T-helper 1 cell treated with Interleukin-12 subunit alpha and Interleukin-12 subunit beta and Interleukin-4 antibody, amounts not matched to agents 30 ng/mL and 1 ng/mL, for 36 hours (primary cell): Measurements from ENCODE around the gene TTLL11. TPM values are rescaled to one million over a fixed set of nuclear protein-coding genes. Genes with fewer than 3 reads are reported as not detected.
"Not testable (repeated sequence)": the region's sequence is repeated elsewhere in the genome, so short reads cannot be mapped to it uniquely, and the experiment has no call there.

Experiments used
- intact Hi-C: fragments of 100-400 bp; cut with micrococcal nuclease; formaldehyde crosslinking; loops from one replicate; pipeline ENCODE4 v1.15.1; 2024
- total RNA-seq: library from RNA; stranded (reverse); gene quantifications from 2 replicates; pipeline ENCODE4 v1.2.3, GENCODE V29; 2022

Gene TTLL11
- total RNA-seq, 1 donor from 2014 or later: 2.8 TPM

- intact Hi-C loops: no loop called here
Measured at GRCh38 chr9:122011818-122012498, 81.2 kb downstream of the TTLL11 start.

- intact Hi-C loops: no loop called here
Measured at GRCh38 chr9:122008559-122008958, 84.5 kb downstream of the TTLL11 start.

- intact Hi-C loops: no loop called here
Measured at GRCh38 chr9:122007837-122008236, 85.3 kb downstream of the TTLL11 start.

- intact Hi-C loops: no loop called here
Measured at GRCh38 chr9:122005597-122005996, 87.5 kb downstream of the TTLL11 start.

- intact Hi-C loops: no loop called here
Measured at GRCh38 chr9:122004589-122004988, 88.5 kb downstream of the TTLL11 start.

- intact Hi-C loops: no loop called here
Measured at GRCh38 chr9:122001491-122002201, 91.5 kb downstream of the TTLL11 start.

- intact Hi-C loops: not testable (repeated sequence)
Measured at GRCh38 chr9:122000526-122000925, 92.6 kb downstream of the TTLL11 start.

- intact Hi-C loops: no loop called here
Measured at GRCh38 chr9:121999556-121999955, 93.6 kb downstream of the TTLL11 start.

- intact Hi-C loops: no loop called here
Measured at GRCh38 chr9:121998513-121999049, 94.5 kb downstream of the TTLL11 start.

- intact Hi-C loops: no loop called here
Measured at GRCh38 chr9:121997791-121998190, 95.3 kb downstream of the TTLL11 start.

GRCh38 chr9:121996783-121997182, 96.3 kb downstream of the TTLL11 start:
- intact Hi-C loops: no loop called here

- intact Hi-C loops: no loop called here
Measured at GRCh38 chr9:121995997-121996396, 97.1 kb downstream of the TTLL11 start.

GRCh38 chr9:121992571-121993212, 100.4 kb downstream of the TTLL11 start:
- intact Hi-C loops: loop anchor here (1.0 kb wide), 5 partner anchors 244 to 446 kb away; no protein-coding TSS in a partner anchor

GRCh38 chr9:121991307-121991661, 101.8 kb downstream of the TTLL11 start:
- intact Hi-C loops: no loop called here

- intact Hi-C loops: no loop called here
Measured at GRCh38 chr9:121990600-121991306, 102.4 kb downstream of the TTLL11 start.

GRCh38 chr9:121989010-121989409, 104.1 kb downstream of the TTLL11 start:
- intact Hi-C loops: no loop called here

- intact Hi-C loops: no loop called here
Measured at GRCh38 chr9:121987314-121987713, 105.8 kb downstream of the TTLL11 start.

- intact Hi-C loops: no loop called here
Measured at GRCh38 chr9:121985792-121986494, 107.2 kb downstream of the TTLL11 start.

GRCh38 chr9:121984726-121985402, 108.2 kb downstream of the TTLL11 start:
- intact Hi-C loops: no loop called here

- intact Hi-C loops: no loop called here
Measured at GRCh38 chr9:121983736-121984135, 109.4 kb downstream of the TTLL11 start.
